SU-DHL-6 (cell line): ENCODE data around the gene NXPH4.

Source experiments
- H2AFZ ChIP-seq: fragments of 200-600 bp; sonication (generic); 2 replicates; pipeline ENCODE4 v1.6.1; 2014; ENCODE audit warnings: low read depth, mild to moderate bottlenecking, moderate library complexity, mixed read lengths, antibody characterized with exemption, low read length; ENCODE audit not compliant: severe bottlenecking
- H3F3A ChIP-seq: fragments of 200-600 bp; shearing (Covaris generic); 2 replicates; pipeline ENCODE4 v1.6.0; 2016; ENCODE audit warnings: antibody characterized with exemption, mild to moderate bottlenecking; ENCODE audit not compliant: insufficient read depth
- H3K27ac ChIP-seq: fragments of 200-600 bp; sonication (generic); 2 replicates; pipeline ENCODE4 v1.5.1; 2016; ENCODE audit warnings: low read depth, mild to moderate bottlenecking, low read length, moderate library complexity, mixed read lengths
- H3K27me3 ChIP-seq: fragments of 200-600 bp; sonication (generic), shearing (Covaris generic); 2 replicates; pipeline ENCODE4 v1.6.0; 2014; ENCODE audit warnings: mild to moderate bottlenecking, low read length
- H3K36me3 ChIP-seq: fragments of 200-600 bp; sonication (generic); 2 replicates; pipeline ENCODE4 v1.6.1; 2014; ENCODE audit warnings: mild to moderate bottlenecking, low read length, mixed read lengths
- H3K4me2 ChIP-seq: fragments of 300-600, 200-600 bp; shearing (Covaris generic), sonication (generic); 2 replicates; pipeline ENCODE4 v1.6.0; 2014; ENCODE audit warnings: low read length, low read depth, mild to moderate bottlenecking; ENCODE audit not compliant: poor library complexity, severe bottlenecking
- H3K4me3 ChIP-seq: fragments of 200-600 bp; sonication (generic); 2 replicates; pipeline ENCODE4 v1.5.1; 2014; ENCODE audit warnings: antibody characterized with exemption, low read length, mild to moderate bottlenecking, mixed read lengths; ENCODE audit not compliant: insufficient read depth, poor library complexity, severe bottlenecking
- H3K79me2 ChIP-seq: fragments of 200-600 bp; sonication (generic); 2 replicates; pipeline ENCODE4 v1.6.1; 2014; ENCODE audit warnings: mild to moderate bottlenecking, low read length, moderate library complexity; ENCODE audit not compliant: insufficient read depth
- H3K9ac ChIP-seq: fragments of 200-600 bp; sonication (generic); 2 replicates; pipeline ENCODE4 v1.7.0; 2014; ENCODE audit warnings: mild to moderate bottlenecking, low read length
- H3K9me2 ChIP-seq: fragments of 200-600 bp; sonication (generic); replicated peaks from 2 replicates; pipeline ENCODE4 v1.6.1; 2014; ENCODE audit warnings: low read length; ENCODE audit not compliant: insufficient read depth
- H3K9me3 ChIP-seq: fragments of 200-600 bp; sonication (generic); 2 replicates; pipeline ENCODE4 v1.6.1; 2014; ENCODE audit warnings: low read length, mixed read lengths; ENCODE audit not compliant: insufficient read depth
- H4K20me1 ChIP-seq: fragments of 200-600 bp; sonication (generic); 2 replicates; pipeline ENCODE4 v1.6.1; 2014; ENCODE audit warnings: low read depth, mild to moderate bottlenecking, antibody characterized with exemption, low read length, moderate library complexity, mixed read lengths
- CTCF ChIP-seq: fragments of 200-600 bp; sonication (generic); IDR thresholded peaks from one replicate; pipeline ENCODE4 v1.5.1; 2017; ENCODE audit warnings: antibody characterized with exemption, mild to moderate bottlenecking, low read length, moderate library complexity; ENCODE audit not compliant: insufficient read depth, poor library complexity, severe bottlenecking
- EZH2phosphoT487 ChIP-seq: fragments of 200-600 bp; sonication (generic), shearing (Covaris generic); conservative IDR thresholded peaks from 2 replicates; pipeline ENCODE4 v1.6.1; 2018; ENCODE audit warnings: mild to moderate bottlenecking, antibody characterized with exemption, low read length, moderate library complexity, mixed read lengths

NXPH4 gene

DNA sequence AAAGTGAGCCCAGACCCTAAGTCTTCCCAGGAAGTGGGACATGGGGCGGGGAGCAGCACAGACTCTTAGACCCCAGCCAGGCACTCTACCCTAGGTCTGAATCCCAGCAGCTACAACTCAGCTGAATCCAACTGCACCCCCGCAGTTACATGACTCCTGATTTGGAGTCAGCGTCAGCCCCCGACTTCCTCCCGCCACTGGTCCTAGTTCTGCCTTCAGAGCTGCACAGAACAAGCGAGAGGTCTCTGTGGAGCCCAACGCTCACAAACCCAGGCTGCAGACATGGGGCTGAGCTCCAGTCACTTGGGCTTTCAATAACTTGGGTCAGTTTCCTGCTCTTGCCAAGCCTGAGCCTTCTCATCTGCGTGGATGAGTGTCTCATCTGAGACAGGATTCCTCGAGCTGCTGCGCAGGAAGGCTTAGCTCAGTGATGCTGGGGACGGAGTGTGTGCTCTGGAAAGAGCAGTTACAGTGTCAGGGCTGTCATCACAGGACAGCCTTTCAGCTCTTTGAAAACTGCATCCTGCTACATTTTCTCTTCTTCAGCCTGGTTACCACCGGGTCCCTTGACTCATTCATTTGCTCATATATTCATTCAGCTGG lies 30.6 kb upstream of the NXPH4 start:
- Histone ChIP-seq H3F3A (no peaks in the 10 kb centered on the region), H4K20me1 (no peaks in the 10 kb centered on the region), H3K4me3 (no peak overlapping the region), H3K27ac (no peak overlapping the region), H2AFZ (no peak overlapping the region), H3K9ac (no peak overlapping the region), H3K4me2 (no peak overlapping the region), H3K79me2 (no peaks in the 10 kb centered on the region), H3K27me3 (no peaks in the 10 kb centered on the region), H3K36me3 (no peaks in the 10 kb centered on the region), H3K9me2 (no peaks in the 10 kb centered on the region), H3K9me3 (no peaks in the 10 kb centered on the region)
- TF ChIP-seq CTCF (no peak), EZH2phosphoT487 (no peak)

DNA sequence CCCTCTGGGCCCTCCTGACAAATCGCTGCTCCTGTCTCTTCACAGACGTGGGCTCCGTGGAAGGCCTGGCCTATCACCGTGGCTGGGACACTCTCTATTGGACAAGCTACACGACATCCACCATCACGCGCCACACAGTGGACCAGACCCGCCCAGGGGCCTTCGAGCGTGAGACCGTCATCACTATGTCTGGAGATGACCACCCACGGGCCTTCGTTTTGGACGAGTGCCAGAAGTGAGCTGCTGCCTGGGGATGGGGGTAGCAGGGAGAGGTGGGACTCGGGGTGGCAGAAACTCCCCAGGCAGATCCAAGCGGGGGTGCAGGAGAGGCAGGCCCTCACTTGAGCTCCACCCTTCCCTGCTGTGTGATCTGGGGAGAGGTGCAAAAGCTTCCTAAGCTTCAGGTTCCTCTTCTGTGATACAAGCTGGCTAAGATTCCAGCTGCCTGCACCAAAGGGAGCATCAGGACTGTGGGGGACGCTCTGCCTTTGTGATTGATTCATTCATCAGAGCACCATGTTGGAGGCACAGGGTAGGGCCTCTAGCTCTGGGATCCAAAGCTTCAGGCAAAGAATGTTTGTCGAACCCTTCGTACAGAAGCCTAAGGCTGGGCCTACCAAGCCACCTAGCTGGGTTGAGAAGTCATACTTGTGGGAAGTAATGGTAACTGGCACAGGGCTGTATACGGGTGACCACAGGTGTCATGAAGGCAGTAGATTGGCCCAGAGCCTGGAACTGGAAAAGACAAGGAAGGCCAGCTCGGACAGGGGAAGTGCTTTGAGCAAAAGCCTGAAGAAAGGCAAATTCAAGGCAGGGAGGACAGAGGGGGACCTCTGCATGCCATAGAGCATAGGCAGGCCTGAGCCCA lies 29.1 kb upstream of the NXPH4 start:
- Histone ChIP-seq H3K36me3 (no peaks in the 10 kb centered on the region), H3F3A (no peaks in the 10 kb centered on the region), H3K27me3 (no peaks in the 10 kb centered on the region), H4K20me1 (no peaks in the 10 kb centered on the region), H3K4me3 (no peak overlapping the region), H3K9me3 (no peaks in the 10 kb centered on the region), H3K4me2 (no peak overlapping the region), H3K27ac (no peak overlapping the region), H3K9me2 (no peaks in the 10 kb centered on the region), H3K79me2 (no peaks in the 10 kb centered on the region), H3K9ac (no peak overlapping the region), H2AFZ (no peak overlapping the region)
- TF ChIP-seq EZH2phosphoT487 (no peak), CTCF (no peak)

DNA sequence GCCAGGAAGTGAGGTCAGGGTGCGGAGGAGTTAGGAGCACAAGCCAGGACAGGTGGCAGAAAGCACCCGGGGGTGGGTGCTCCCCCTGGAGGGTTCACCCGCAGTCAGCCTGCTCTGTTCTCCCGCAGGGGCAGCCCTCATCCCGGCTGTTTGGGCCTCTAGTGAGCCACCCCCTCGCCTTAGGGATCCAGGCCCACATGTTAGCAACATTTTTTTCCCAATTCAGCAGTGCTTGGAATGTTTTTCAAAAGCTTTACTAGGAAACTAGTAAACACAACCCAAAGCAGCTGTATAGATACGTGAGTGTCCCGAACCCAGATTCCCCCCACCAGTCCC lies 28.5 kb upstream of the NXPH4 start:
- no peaks in the 10 kb centered on the region for H4K20me1 ChIP-seq
- H3F3A ChIP-seq = no peaks in the 10 kb centered on the region
- H3K36me3 ChIP-seq = no peaks in the 10 kb centered on the region
- no peak overlapping the region for H3K27ac ChIP-seq
- H3K4me3 ChIP-seq = no peak overlapping the region
- H2AFZ ChIP-seq = no peak overlapping the region
- H3K79me2 ChIP-seq = no peaks in the 10 kb centered on the region
- no peaks in the 10 kb centered on the region for H3K9me2 ChIP-seq
- H3K9ac ChIP-seq = no peak overlapping the region
- no peaks in the 10 kb centered on the region for H3K9me3 ChIP-seq
- H3K4me2 ChIP-seq = no peak overlapping the region
- H3K27me3 ChIP-seq = no peaks in the 10 kb centered on the region
- TF ChIP-seq EZH2phosphoT487 (no peak), CTCF (no peak)
